ENCODE results near the gene DGCR2.
A peak's percentile ranks its signal among the peaks of the same experiment; 100 is the strongest.
"Not testable (repeated sequence)": the region's sequence is repeated elsewhere in the genome, so short reads cannot be mapped to it uniquely, and the experiment has no call there.

The DGCR2 gene

GRCh38 chr22:19122143-19122751 is at the start of gene DGCR2:
Gene DGCR2, minus strand, starts transcription at chr22:19122412. Its CDS starts 206 bp downstream, at chr22:19122206.
- Histone ChIP-seq H3K9me3 (ENCODE audit: low read length) (no peaks in the 10 kb centered on the region), H2AFZ (ENCODE audit: low read depth, low read length) (peak within 1 kb of the TSS; percentile 82), H3K36me3 (ENCODE audit: insufficient read depth, low read length) (peaks cover 5% of the 10 kb centered on the region), H3K4me1 (ENCODE audit: insufficient read depth, low read length) (peaks cover 22% of the 10 kb centered on the region), H3K4me3 (ENCODE audit: low read length) (peak within 1 kb of the TSS; percentile 86), H3K27me3 (ENCODE audit: insufficient read depth, low read length) (no peaks in the 10 kb centered on the region)

- peaks cover 5% of the 10 kb centered on the region for H3K36me3 ChIP-seq (ENCODE audit: insufficient read depth, low read length)
- no peaks in the 10 kb centered on the region for H3K9me3 ChIP-seq (ENCODE audit: low read length)
- H3K27me3 ChIP-seq (ENCODE audit: insufficient read depth, low read length) = peaks cover 37% of the 10 kb centered on the region
- no peak overlapping the region for H3K4me3 ChIP-seq (ENCODE audit: low read length)
- H2AFZ ChIP-seq (ENCODE audit: low read depth, low read length) = no peak overlapping the region
- peaks cover 30% of the 10 kb centered on the region for H3K4me1 ChIP-seq (ENCODE audit: insufficient read depth, low read length)
Measured at GRCh38 chr22:19169947-19170318, 47.7 kb upstream of the DGCR2 start.

- H3K27me3 ChIP-seq (ENCODE audit: insufficient read depth, low read length) = peaks cover 37% of the 10 kb centered on the region
- no peaks in the 10 kb centered on the region for H3K9me3 ChIP-seq (ENCODE audit: low read length)
- no peak overlapping the region for H3K4me3 ChIP-seq (ENCODE audit: low read length)
- H2AFZ ChIP-seq (ENCODE audit: low read depth, low read length) = peak overlapping the region; percentile 57
- peaks cover 5% of the 10 kb centered on the region for H3K36me3 ChIP-seq (ENCODE audit: insufficient read depth, low read length)
- H3K4me1 ChIP-seq (ENCODE audit: insufficient read depth, low read length) = peaks cover 26% of the 10 kb centered on the region
Measured at GRCh38 chr22:19169002-19169946, 47.1 kb upstream of the DGCR2 start.

- Histone ChIP-seq H2AFZ (ENCODE audit: low read depth, low read length) (no peak overlapping the region), H3K9me3 (ENCODE audit: low read length) (no peaks in the 10 kb centered on the region), H3K4me1 (ENCODE audit: insufficient read depth, low read length) (peaks cover 20% of the 10 kb centered on the region), H3K27me3 (ENCODE audit: insufficient read depth, low read length) (peaks cover 37% of the 10 kb centered on the region), H3K36me3 (ENCODE audit: insufficient read depth, low read length) (peaks cover 4% of the 10 kb centered on the region), H3K4me3 (ENCODE audit: low read length) (no peak overlapping the region)
Measured at GRCh38 chr22:19168088-19168890, 46.1 kb upstream of the DGCR2 start.

- no peaks in the 10 kb centered on the region for H3K9me3 ChIP-seq (ENCODE audit: low read length)
- H3K27me3 ChIP-seq (ENCODE audit: insufficient read depth, low read length) = peaks cover 37% of the 10 kb centered on the region
- no peaks in the 10 kb centered on the region for H3K36me3 ChIP-seq (ENCODE audit: insufficient read depth, low read length)
- peaks cover 10% of the 10 kb centered on the region for H3K4me1 ChIP-seq (ENCODE audit: insufficient read depth, low read length)
- no peak overlapping the region for H3K4me3 ChIP-seq (ENCODE audit: low read length)
- no peak overlapping the region for H2AFZ ChIP-seq (ENCODE audit: low read depth, low read length)
Measured at GRCh38 chr22:19167106-19167869, 45.1 kb upstream of the DGCR2 start.

GRCh38 chr22:19166421-19166820 is 44.2 kb upstream of the DGCR2 start:
- Histone ChIP-seq H2AFZ (ENCODE audit: low read depth, low read length) (no peak overlapping the region), H3K36me3 (ENCODE audit: insufficient read depth, low read length) (no peaks in the 10 kb centered on the region), H3K4me3 (ENCODE audit: low read length) (no peak overlapping the region), H3K4me1 (ENCODE audit: insufficient read depth, low read length) (peaks cover 7% of the 10 kb centered on the region), H3K27me3 (ENCODE audit: insufficient read depth, low read length) (peaks cover 40% of the 10 kb centered on the region), H3K9me3 (ENCODE audit: low read length) (no peaks in the 10 kb centered on the region)

- Histone ChIP-seq H3K4me1 (ENCODE audit: insufficient read depth, low read length) (no peaks in the 10 kb centered on the region), H3K36me3 (ENCODE audit: insufficient read depth, low read length) (no peaks in the 10 kb centered on the region), H3K4me3 (ENCODE audit: low read length) (no peak overlapping the region), H2AFZ (ENCODE audit: low read depth, low read length) (no peak overlapping the region), H3K9me3 (ENCODE audit: low read length) (no peaks in the 10 kb centered on the region), H3K27me3 (ENCODE audit: insufficient read depth, low read length) (peaks cover 31% of the 10 kb centered on the region)
Measured at GRCh38 chr22:19164425-19164824, 42.2 kb upstream of the DGCR2 start.

GRCh38 chr22:19158649-19159048 is 36.4 kb upstream of the DGCR2 start:
- H3K36me3 ChIP-seq (ENCODE audit: insufficient read depth, low read length); H2AFZ ChIP-seq (ENCODE audit: low read depth, low read length); H3K4me1 ChIP-seq (ENCODE audit: insufficient read depth, low read length); H3K27me3 ChIP-seq (ENCODE audit: insufficient read depth, low read length); H3K9me3 ChIP-seq (ENCODE audit: low read length); H3K4me3 ChIP-seq (ENCODE audit: low read length): not testable (repeated sequence)

GRCh38 chr22:19156109-19156508 is 33.9 kb upstream of the DGCR2 start:
- H3K27me3 ChIP-seq (ENCODE audit: insufficient read depth, low read length) = peaks cover 26% of the 10 kb centered on the region
- H3K9me3 ChIP-seq (ENCODE audit: low read length); H3K4me1 ChIP-seq (ENCODE audit: insufficient read depth, low read length); H3K36me3 ChIP-seq (ENCODE audit: insufficient read depth, low read length); H2AFZ ChIP-seq (ENCODE audit: low read depth, low read length); H3K4me3 ChIP-seq (ENCODE audit: low read length): not testable (repeated sequence)

- no peak overlapping the region for H2AFZ ChIP-seq (ENCODE audit: low read depth, low read length)
- H3K36me3 ChIP-seq (ENCODE audit: insufficient read depth, low read length) = no peaks in the 10 kb centered on the region
- peaks cover 5% of the 10 kb centered on the region for H3K9me3 ChIP-seq (ENCODE audit: low read length)
- peaks cover 54% of the 10 kb centered on the region for H3K27me3 ChIP-seq (ENCODE audit: insufficient read depth, low read length)
- no peak overlapping the region for H3K4me3 ChIP-seq (ENCODE audit: low read length)
- no peaks in the 10 kb centered on the region for H3K4me1 ChIP-seq (ENCODE audit: insufficient read depth, low read length)
Measured at GRCh38 chr22:19152942-19153883, 31.0 kb upstream of the DGCR2 start.

GRCh38 chr22:19151329-19152191 is 29.3 kb upstream of the DGCR2 start:
- H3K27me3 ChIP-seq (ENCODE audit: insufficient read depth, low read length) = peaks cover 70% of the 10 kb centered on the region
- no peak overlapping the region for H3K4me3 ChIP-seq (ENCODE audit: low read length)
- no peaks in the 10 kb centered on the region for H3K36me3 ChIP-seq (ENCODE audit: insufficient read depth, low read length)
- H2AFZ ChIP-seq (ENCODE audit: low read depth, low read length) = no peak overlapping the region
- H3K9me3 ChIP-seq (ENCODE audit: low read length) = peaks cover 5% of the 10 kb centered on the region
- H3K4me1 ChIP-seq (ENCODE audit: insufficient read depth, low read length) = no peaks in the 10 kb centered on the region

All from neuron (in vitro differentiated cells).